Esophagus muscularis mucosa (tissue), 3 donors: ENCODE data around the gene EGLN3.

Experiments
- CTCF ChIP-seq, 3 experiments: fragments of 200-600 bp in 2 of 3; fragments of 450-650 bp in 1 of 3; sonication (generic) in 2 of 3; IDR thresholded peaks; one replicate each; pipeline ENCODE4 v1.5.1; 2017 to 2019; ENCODE audit warnings: antibody characterized with exemption in 3 of 3, mild to moderate bottlenecking in 2 of 3, moderate library complexity in 1 of 3
- POLR2A ChIP-seq: fragments of 450-650 bp; IDR thresholded peaks from one replicate; pipeline ENCODE4 v1.6.1; 2017; ENCODE audit warnings: antibody characterized with exemption, moderate library complexity, mild to moderate bottlenecking, low read depth
- POLR2AphosphoS5 ChIP-seq, 2 donors: sonication (generic); formaldehyde crosslinking; IDR thresholded peaks; one replicate each; pipeline ENCODE4 v1.6.1; 2017; ENCODE audit warnings: antibody characterized with exemption in 2 of 2

GRCh38 chr14:33928895-33929294 is 22.0 kb downstream of the EGLN3 start:
- TF ChIP-seq CTCF (IDR thresholded peaks at IDR 0.05) (no peak), POLR2A (no peak), POLR2AphosphoS5 (IDR thresholded peaks at IDR 0.05) (no peak)
